Thymus (tissue), 11 donors: ENCODE measurements around the gene SPSB4. TPM values are rescaled to one million over a fixed set of nuclear protein-coding genes. Genes with fewer than 3 reads are reported as not detected.

ENCODE experiments used
- DNase-seq, 9 donors: peaks; one replicate each; pipeline ENCODE4 v3.0.0-alpha.2; 2013; ENCODE audit warnings: low spot score in 9 of 9, low read depth in 6 of 9, missing footprints in 1 of 9
- H3K27ac ChIP-seq, 2 donors: one replicate each; pipeline ENCODE4 v1.5.1; 2013; ENCODE audit warnings: control low read depth in 1 of 2, low read depth in 1 of 2, low read length in 1 of 2, mild to moderate bottlenecking in 1 of 2, moderate library complexity in 1 of 2
- H3K27me3 ChIP-seq, 2 donors: one replicate each; pipeline ENCODE4 v1.5.1; 2013; ENCODE audit warnings: low read length in 1 of 2; ENCODE audit not compliant: control insufficient read depth in 2 of 2, insufficient read depth in 1 of 2
- H3K36me3 ChIP-seq, 2 donors: one replicate each; pipeline ENCODE4 v1.5.1; 2013; ENCODE audit warnings: low read length in 1 of 2, mild to moderate bottlenecking in 1 of 2, moderate library complexity in 1 of 2; ENCODE audit not compliant: control insufficient read depth in 2 of 2, insufficient read depth in 2 of 2
- H3K4me1 ChIP-seq, 2 donors: one replicate each; pipeline ENCODE4 v1.5.1; 2013; ENCODE audit warnings: low read length in 2 of 2; ENCODE audit not compliant: control insufficient read depth in 2 of 2, insufficient read depth in 2 of 2
- H3K4me3 ChIP-seq, 2 donors: one replicate each; pipeline ENCODE4 v1.5.1; 2013; ENCODE audit warnings: low read length in 2 of 2, control low read depth in 1 of 2, mild to moderate bottlenecking in 1 of 2
- H3K9me3 ChIP-seq, 2 donors: one replicate each; pipeline ENCODE4 v1.5.1; 2013; ENCODE audit warnings: low read length in 1 of 2, mild to moderate bottlenecking in 1 of 2; ENCODE audit not compliant: control insufficient read depth in 2 of 2, insufficient read depth in 1 of 2
- WGBS: extraction: QIAGEN DNeasy Blood & Tissue Kit; methylation state at CpG from one replicate; pipeline ENCODE4 v1.1.7; 2013; 5-methylcytosine and 5-hydroxymethylcytosine counted together
- polyA plus RNA-seq: library from polyadenylated mRNA; stranded (reverse); fragments of 200-250 nt; gene quantifications from one replicate; pipeline ENCODE4 v1.2.3, GENCODE V29; 2013
- total RNA-seq: library from RNA; stranded (reverse); fragments of 120-200 nt; gene quantifications from one replicate; pipeline ENCODE4 v1.2.4, GENCODE V29; 2013
- donor health status: healthy.

Gene SPSB4
- total and polyA plus RNA-seq, 2 donors: 0.30 to 0.47 TPM

GRCh38 chr3:141148169-141148568 is 97.0 kb downstream of the SPSB4 start:
- no peaks in the 10 kb centered on the region for H3K36me3 ChIP-seq
- WGBS: 97% methylated on average over 6 of the region's 6 CpGs
- DNase-seq: no peak
- no peak overlapping the region for H3K4me3 ChIP-seq
- H3K4me1 ChIP-seq: no peaks in the 10 kb centered on the region
- H3K9me3 ChIP-seq: no peaks in the 10 kb centered on the region
- no peaks in the 10 kb centered on the region for H3K27me3 ChIP-seq
- H3K27ac ChIP-seq: no peak overlapping the region

- WGBS: 97% methylated on average over 2 of the region's 2 CpGs
- H3K4me3 ChIP-seq: no peak overlapping the region
- H3K27me3 ChIP-seq: no peaks in the 10 kb centered on the region
- H3K27ac ChIP-seq: no peak overlapping the region
- H3K9me3 ChIP-seq: no peaks in the 10 kb centered on the region
- H3K36me3 ChIP-seq: no peaks in the 10 kb centered on the region
- no peaks in the 10 kb centered on the region for H3K4me1 ChIP-seq
- no peak for DNase-seq
These were observed 97.6 kb downstream of the SPSB4 start for GRCh38 chr3:141148770-141149169.

- Histone ChIP-seq H3K27me3 (no peaks in the 10 kb centered on the region), H3K36me3 (no peaks in the 10 kb centered on the region), H3K4me1 (no peaks in the 10 kb centered on the region), H3K27ac (no peak overlapping the region), H3K9me3 (no peaks in the 10 kb centered on the region), H3K4me3 (no peak overlapping the region)
- DNase-seq: no peak
- WGBS: 92% methylated on average over 12 of the region's 12 CpGs
These were observed 99.1 kb downstream of the SPSB4 start for GRCh38 chr3:141150081-141150830.

- H3K4me3 ChIP-seq: no peak overlapping the region
- no peaks in the 10 kb centered on the region for H3K27me3 ChIP-seq
- no peaks in the 10 kb centered on the region for H3K4me1 ChIP-seq
- DNase-seq: no peak
- H3K27ac ChIP-seq: no peak overlapping the region
- no peaks in the 10 kb centered on the region for H3K9me3 ChIP-seq
- WGBS: 100% methylated on average over 2 of the region's 2 CpGs
- H3K36me3 ChIP-seq: no peaks in the 10 kb centered on the region
These were observed 99.8 kb downstream of the SPSB4 start for GRCh38 chr3:141150931-141151330.

GRCh38 chr3:141151439-141151838 is 100.3 kb downstream of the SPSB4 start:
- DNase-seq: no peak
- Histone ChIP-seq H3K4me1 (no peaks in the 10 kb centered on the region), H3K27ac (no peak overlapping the region), H3K4me3 (no peak overlapping the region), H3K36me3 (no peaks in the 10 kb centered on the region), H3K9me3 (no peaks in the 10 kb centered on the region), H3K27me3 (no peaks in the 10 kb centered on the region)
- 95% methylated on average over 9 of the region's 9 CpGs for WGBS

GRCh38 chr3:141152130-141152529 is 101.0 kb downstream of the SPSB4 start:
- 92% methylated on average over 9 of the region's 9 CpGs for WGBS
- no peaks in the 10 kb centered on the region for H3K36me3 ChIP-seq
- DNase-seq: no peak
- H3K4me3 ChIP-seq: no peak overlapping the region
- H3K4me1 ChIP-seq: no peaks in the 10 kb centered on the region
- no peak overlapping the region for H3K27ac ChIP-seq
- H3K27me3 ChIP-seq: no peaks in the 10 kb centered on the region
- no peaks in the 10 kb centered on the region for H3K9me3 ChIP-seq

- 81% methylated on average over 7 of the region's 7 CpGs for WGBS
- no peaks in the 10 kb centered on the region for H3K36me3 ChIP-seq
- H3K27me3 ChIP-seq: no peaks in the 10 kb centered on the region
These were observed 101.9 kb downstream of the SPSB4 start for GRCh38 chr3:141152801-141153678.

GRCh38 chr3:141153679-141153966 is 102.5 kb downstream of the SPSB4 start:
- H3K27ac ChIP-seq: no peak overlapping the region
- WGBS: 98% methylated on average over 1 of the region's 1 CpG
- H3K27me3 ChIP-seq: no peaks in the 10 kb centered on the region
- H3K4me3 ChIP-seq: no peak overlapping the region
- DNase-seq: no peak
- H3K9me3 ChIP-seq: no peaks in the 10 kb centered on the region
- no peaks in the 10 kb centered on the region for H3K36me3 ChIP-seq
- H3K4me1 ChIP-seq: no peaks in the 10 kb centered on the region

More at GRCh38 chr3:141152801-141153678, 101.9 kb downstream of the SPSB4 start:
- DNase-seq: no peak
- no peak overlapping the region for H3K4me3 ChIP-seq
- no peak overlapping the region for H3K27ac ChIP-seq
- no peaks in the 10 kb centered on the region for H3K9me3 ChIP-seq
- H3K4me1 ChIP-seq: no peaks in the 10 kb centered on the region

GRCh38 chr3:141164852-141165251 is 113.7 kb downstream of the SPSB4 start:
- 92% methylated on average over 5 of the region's 5 CpGs for WGBS
- DNase-seq: no peak
- Histone ChIP-seq H3K27me3 (no peaks in the 10 kb centered on the region), H3K36me3 (no peaks in the 10 kb centered on the region), H3K4me1 (no peaks in the 10 kb centered on the region), H3K27ac (no peak overlapping the region), H3K4me3 (no peak overlapping the region), H3K9me3 (no peaks in the 10 kb centered on the region)
